Stomach (tissue), 9 donors: Measurements from ENCODE around the gene ZNF609. TPM values are rescaled to one million over a fixed set of nuclear protein-coding genes. Genes with fewer than 3 reads are reported as not detected.
"Not testable (repeated sequence)": the region's sequence is repeated elsewhere in the genome, so short reads cannot be mapped to it uniquely, and the experiment has no call there.

ENCODE experiments used
- DNase-seq, 2 donors: peaks; one replicate each; pipeline versions ENCODE4 v3.0.0 to v3.0.0-alpha.2; 2013 to 2019
- H3K27ac ChIP-seq, 5 donors: fragments of 200-600 bp in 4 of 5; sonication (generic) in 4 of 5; one replicate each; pipeline ENCODE4 v1.5.1; 2013 to 2019; ENCODE audit warnings: mild to moderate bottlenecking in 1 of 5, moderate library complexity in 1 of 5
- H3K27me3 ChIP-seq, 3 donors: fragments of 200-600 bp; sonication (generic); one replicate each; pipeline ENCODE4 v1.5.1; 2017 to 2019; ENCODE audit warnings: mixed run types in 1 of 3
- H3K36me3 ChIP-seq, 4 donors: fragments of 200-600 bp; sonication (generic); 1 replicate in 3 of 4; 2 replicates in 1 of 4; pipeline ENCODE4 v1.5.1; 2016 to 2019
- H3K4me1 ChIP-seq, 4 donors: fragments of 200-600 bp; sonication (generic); one replicate each; pipeline ENCODE4 v1.5.1; 2016 to 2019
- H3K4me3 ChIP-seq, 4 donors: fragments of 200-600 bp; sonication (generic) in 3 of 4; one replicate each; pipeline ENCODE4 v1.5.1; 2016 to 2019; ENCODE audit warnings: mild to moderate bottlenecking in 1 of 4
- H3K9me3 ChIP-seq, 4 donors: fragments of 200-600 bp; sonication (generic); one replicate each; pipeline ENCODE4 v1.5.1; 2016 to 2019
- CTCF ChIP-seq, 7 experiments: fragments of 450-650 bp in 4 of 7; fragments of 200-600 bp in 3 of 7; sonication (generic) in 3 of 7; IDR thresholded peaks; one replicate each; pipeline ENCODE4 v1.5.1; 2016 to 2019; ENCODE audit warnings: antibody characterized with exemption in 7 of 7, control low read depth in 2 of 7, mild to moderate bottlenecking in 1 of 7
- EP300 ChIP-seq: sonication (generic); formaldehyde crosslinking; IDR thresholded peaks from one replicate; pipeline ENCODE4 v1.6.1; 2017; ENCODE audit warnings: antibody characterized with exemption
- POLR2A ChIP-seq, 4 donors: fragments of 450-650 bp; IDR thresholded peaks; one replicate each; pipeline ENCODE4 v1.6.1; 2016; ENCODE audit warnings: antibody characterized with exemption in 4 of 4, control low read depth in 2 of 4, mild to moderate bottlenecking in 1 of 4, moderate library complexity in 1 of 4
- POLR2AphosphoS5 ChIP-seq, 3 donors: sonication (generic); formaldehyde crosslinking; IDR thresholded peaks; one replicate each; pipeline ENCODE4 v1.6.1; 2016; ENCODE audit warnings: antibody characterized with exemption in 3 of 3
- WGBS, 5 donors: extraction: QIAGEN DNeasy Blood & Tissue Kit in 3 of 5; methylation state at CpG; one replicate each; pipeline versions ENCODE4 v1.1.5 to v1.1.7; 2013 to 2018; 5-methylcytosine and 5-hydroxymethylcytosine counted together
- intact Hi-C: fragments of 100-400 bp; cut with DNase I; formaldehyde crosslinking; loops from one replicate; pipeline ENCODE4 v1.15.1; 2023; ENCODE audit warnings: low total_unique reads
- polyA plus RNA-seq, 3 donors: library from polyadenylated mRNA; stranded (reverse); fragments of 200-250 nt; gene quantifications; one replicate each; pipeline ENCODE4 v1.2.3, GENCODE V29; 2013
- total RNA-seq, 5 donors: library from RNA; depleted of rRNA; stranded (reverse); fragments of >200 nt; gene quantifications; one replicate each; pipeline versions ENCODE4 v1.1.0 to v1.2.3, GENCODE V29; 2014 to 2016
- donor health status: healthy with polysubstance abuse.
- donor health status: Bipolar disorder and iron deficiency.
- donor health status: healthy.

The ZNF609 gene
- total and polyA plus RNA-seq, 8 donors = 2.7 to 64.7 (median 27.0) TPM

DNA sequence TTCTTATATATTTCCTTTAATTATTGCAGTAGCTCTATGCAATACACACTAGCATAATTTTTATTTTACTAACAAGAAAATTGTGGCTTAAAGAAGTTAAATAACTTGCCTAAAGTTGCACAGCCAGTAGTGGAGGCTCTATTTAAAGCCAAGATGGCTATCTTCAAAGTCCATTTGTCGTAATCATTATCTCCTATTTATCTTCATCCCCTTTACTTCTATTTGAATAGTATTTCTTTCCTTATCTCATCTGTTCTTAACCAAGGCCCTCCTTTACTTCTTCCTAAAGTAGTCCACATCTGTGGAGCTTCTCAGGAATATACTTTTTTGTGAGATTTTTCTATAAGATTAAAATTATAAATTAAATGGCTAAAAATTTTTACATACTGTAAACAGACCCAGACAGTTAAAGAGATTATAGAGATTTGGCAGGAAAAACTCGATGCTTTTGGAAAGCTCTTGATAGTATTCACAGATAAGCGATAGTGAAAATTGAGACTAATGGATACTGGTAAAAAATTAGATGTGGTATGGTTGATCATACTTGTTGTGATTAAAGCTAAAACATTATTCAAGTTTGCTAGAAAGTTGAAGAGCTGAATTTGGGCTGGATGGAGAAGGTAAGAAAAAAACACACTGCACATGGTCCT is 129.2 kb downstream of the ZNF609 start:
- H3K4me1 ChIP-seq = peaks cover 4 to 27% (median 14%) of the 10 kb centered on the region in 4 donors
- no peak overlapping the region for H3K4me3 ChIP-seq
- no peak for TF ChIP-seq EP300
- TF ChIP-seq POLR2A (IDR thresholded peaks at IDR 0.05) = no peak
- no peak for TF ChIP-seq CTCF (IDR thresholded peaks at IDR 0.05)
- TF ChIP-seq POLR2AphosphoS5 (IDR thresholded peaks at IDR 0.05) = no peak
- no peak overlapping the region for H3K27ac ChIP-seq
- H3K36me3 ChIP-seq = no peaks in the 10 kb centered on the region
- DNase-seq = no peak
- intact Hi-C loops = no loop called here
- no peaks in the 10 kb centered on the region for H3K27me3 ChIP-seq
- 45 to 61% (median 47%) methylated on average over 3 of the region's 3 CpGs for WGBS, 5 donors
- H3K9me3 ChIP-seq = no peaks in the 10 kb centered on the region

- intact Hi-C loops, H3K4me3 ChIP-seq, DNase-seq, H3K36me3 ChIP-seq, H3K27me3 ChIP-seq, H3K27ac ChIP-seq, H3K9me3 ChIP-seq: not testable (repeated sequence)
- WGBS, 5 donors = 96 to 98% (median 98%) methylated on average over 18 of the region's 18 CpGs
- H3K4me1 ChIP-seq = peaks cover 16 to 37% (median 26%) of the 10 kb centered on the region in 4 donors
Observed at GRCh38 chr15:64592845-64593244, 132.5 kb downstream of the ZNF609 start.

GRCh38 chr15:64596701-64597476 is 136.5 kb downstream of the ZNF609 start:
- intact Hi-C loops = no loop called here
- H3K4me1 ChIP-seq = peaks cover 17 to 53% (median 31%) of the 10 kb centered on the region in 4 donors
- WGBS, 5 donors = 17 to 38% (median 24%) methylated on average over 4 of the region's 4 CpGs
- TF ChIP-seq CTCF (IDR thresholded peaks at IDR 0.05) (no peak), POLR2A (IDR thresholded peaks at IDR 0.05) (no peak), POLR2AphosphoS5 (IDR thresholded peaks at IDR 0.05) (no peak), EP300 (no peak)
- H3K27ac ChIP-seq = peak overlapping the region in 3 of 5 donors; percentile 37 to 69 (median 47)
- H3K36me3 ChIP-seq = no peaks in the 10 kb centered on the region
- peak in 1 of 2 donors; percentile 77 for DNase-seq
- H3K9me3 ChIP-seq = no peaks in the 10 kb centered on the region
- H3K27me3 ChIP-seq = no peaks in the 10 kb centered on the region
- peak overlapping the region in 1 of 4 donors; percentile 4 for H3K4me3 ChIP-seq

GRCh38 chr15:64597477-64597822 is 137.1 kb downstream of the ZNF609 start:
- H3K36me3 ChIP-seq = no peaks in the 10 kb centered on the region
- peaks cover 17 to 59% (median 34%) of the 10 kb centered on the region in 4 donors for H3K4me1 ChIP-seq
- intact Hi-C loops = no loop called here
- no peaks in the 10 kb centered on the region for H3K27me3 ChIP-seq
- no peak for DNase-seq
- H3K27ac ChIP-seq = peak overlapping the region in 3 of 5 donors; percentile 37 to 69 (median 47)
- TF ChIP-seq POLR2AphosphoS5 (IDR thresholded peaks at IDR 0.05) (no peak), CTCF (IDR thresholded peaks at IDR 0.05) (no peak), POLR2A (IDR thresholded peaks at IDR 0.05) (no peak), EP300 (no peak)
- 0 to 13% (median 11%) methylated on average over 1 of the region's 1 CpG for WGBS, 5 donors
- no peak overlapping the region for H3K4me3 ChIP-seq
- no peaks in the 10 kb centered on the region for H3K9me3 ChIP-seq

- no peak for TF ChIP-seq CTCF (IDR thresholded peaks at IDR 0.05)
- no peak for TF ChIP-seq POLR2AphosphoS5 (IDR thresholded peaks at IDR 0.05)
- TF ChIP-seq EP300 = no peak
- Histone ChIP-seq H3K27me3 (no peaks in the 10 kb centered on the region), H3K27ac (no peak overlapping the region), H3K4me1 (peaks cover 17 to 61% (median 34%) of the 10 kb centered on the region in 4 donors), H3K9me3 (no peaks in the 10 kb centered on the region), H3K36me3 (no peaks in the 10 kb centered on the region), H3K4me3 (no peak overlapping the region)
- DNase-seq = no peak
- intact Hi-C loops = no loop called here
Observed at GRCh38 chr15:64599226-64599625, 138.8 kb downstream of the ZNF609 start.
